Ishikawa (cell line): Measurements from ENCODE around the gene GRP.

Experiments
- CEBPB ChIP-seq: IDR thresholded peaks from 2 replicates; pipeline ENCODE4 v1.6.1; 2012
- CREB1 ChIP-seq: IDR thresholded peaks from 2 replicates; pipeline ENCODE4 v1.6.1; 2012; ENCODE audit warnings: low read depth
- EGR1 ChIP-seq: IDR thresholded peaks from 2 replicates; pipeline ENCODE4 v1.6.1; 2012
- EP300 ChIP-seq: IDR thresholded peaks from 2 replicates; pipeline ENCODE4 v1.6.1; 2012; ENCODE audit warnings: borderline replicate concordance
- FOXM1 ChIP-seq: IDR thresholded peaks from 2 replicates; pipeline ENCODE4 v1.6.1; 2012; ENCODE audit warnings: low read depth, borderline replicate concordance
- MAX ChIP-seq: IDR thresholded peaks from 2 replicates; pipeline ENCODE4 v1.6.1; 2012
- NFIC ChIP-seq: IDR thresholded peaks from 2 replicates; pipeline ENCODE4 v1.6.1; 2012
- RAD21 ChIP-seq: IDR thresholded peaks from 2 replicates; pipeline ENCODE4 v1.6.1; 2012; ENCODE audit warnings: low read depth
- TAF1 ChIP-seq: IDR thresholded peaks from 2 replicates; pipeline ENCODE4 v1.6.1; 2012; ENCODE audit warnings: low read depth, mild to moderate bottlenecking
- TCF12 ChIP-seq: IDR thresholded peaks from 2 replicates; pipeline ENCODE4 v1.6.1; 2012; ENCODE audit warnings: low read depth
- TEAD4 ChIP-seq: IDR thresholded peaks from 2 replicates; pipeline ENCODE4 v1.6.1; 2012
- USF1 ChIP-seq: IDR thresholded peaks from 2 replicates; pipeline ENCODE4 v1.6.1; 2012
- YY1 ChIP-seq: IDR thresholded peaks from 2 replicates; pipeline ENCODE4 v1.6.1; 2012; ENCODE audit warnings: low read depth
- ZBTB7A ChIP-seq: IDR thresholded peaks from 2 replicates; pipeline ENCODE4 v1.6.1; 2012; ENCODE audit warnings: low read depth
- TF ChIP-seq, protein P1 (sequence below): IDR thresholded peaks from 2 replicates; pipeline ENCODE4 v1.6.1; 2012; ENCODE audit warnings: low read depth, mild to moderate bottlenecking

The GRP gene

DNA sequence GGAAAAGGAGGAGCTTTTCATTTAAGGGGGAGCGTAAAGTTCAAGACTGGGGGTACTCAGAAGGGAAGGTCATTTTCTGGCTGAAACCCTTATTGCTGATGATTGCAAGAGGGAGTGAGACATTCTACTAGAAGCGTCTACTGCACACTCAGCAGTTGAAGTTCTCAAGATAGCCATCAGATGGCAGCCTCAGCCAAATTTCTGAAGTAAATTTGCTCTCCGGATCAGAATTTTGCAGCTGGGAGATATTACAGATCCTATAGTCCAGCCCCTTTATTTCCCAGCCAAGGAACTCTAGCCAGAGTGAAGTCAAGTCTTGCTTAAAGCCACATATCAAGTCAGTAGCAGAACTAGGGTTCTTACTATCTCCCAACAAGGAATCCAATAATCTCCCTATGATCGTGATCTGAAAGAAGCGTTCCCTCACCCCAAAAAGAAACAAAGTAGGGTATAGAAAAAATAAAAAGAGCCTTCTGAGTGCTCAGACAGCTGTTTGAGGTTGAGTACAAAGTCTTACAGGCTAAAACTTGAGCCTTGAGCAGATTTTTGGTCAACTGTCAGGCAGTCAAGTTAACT lies 29.3 kb downstream of the GRP start:
- no peak for TF ChIP-seq FOXM1
- peak; percentile 82 for TF ChIP-seq RAD21
- TF ChIP-seq MAX = no peak
- no peak for TF ChIP-seq ZBTB7A
- no peak for TF ChIP-seq TCF12
- no peak for TF ChIP-seq CEBPB
- no peak for TF ChIP-seq NFIC
- no peak for TF ChIP-seq USF1

GRCh38 chr18:59263661-59264060 lies 43.7 kb downstream of the GRP start:
- TF ChIP-seq CEBPB (no peak), EP300 (no peak), USF1 (no peak), TAF1 (no peak), CREB1 (no peak), EGR1 (no peak), NFIC (no peak)

- no peak for TF ChIP-seq CEBPB
- TF ChIP-seq CREB1 = no peak
- TF ChIP-seq EP300 = no peak
- TF ChIP-seq TAF1 = no peak
- TF ChIP-seq, protein P1, sequence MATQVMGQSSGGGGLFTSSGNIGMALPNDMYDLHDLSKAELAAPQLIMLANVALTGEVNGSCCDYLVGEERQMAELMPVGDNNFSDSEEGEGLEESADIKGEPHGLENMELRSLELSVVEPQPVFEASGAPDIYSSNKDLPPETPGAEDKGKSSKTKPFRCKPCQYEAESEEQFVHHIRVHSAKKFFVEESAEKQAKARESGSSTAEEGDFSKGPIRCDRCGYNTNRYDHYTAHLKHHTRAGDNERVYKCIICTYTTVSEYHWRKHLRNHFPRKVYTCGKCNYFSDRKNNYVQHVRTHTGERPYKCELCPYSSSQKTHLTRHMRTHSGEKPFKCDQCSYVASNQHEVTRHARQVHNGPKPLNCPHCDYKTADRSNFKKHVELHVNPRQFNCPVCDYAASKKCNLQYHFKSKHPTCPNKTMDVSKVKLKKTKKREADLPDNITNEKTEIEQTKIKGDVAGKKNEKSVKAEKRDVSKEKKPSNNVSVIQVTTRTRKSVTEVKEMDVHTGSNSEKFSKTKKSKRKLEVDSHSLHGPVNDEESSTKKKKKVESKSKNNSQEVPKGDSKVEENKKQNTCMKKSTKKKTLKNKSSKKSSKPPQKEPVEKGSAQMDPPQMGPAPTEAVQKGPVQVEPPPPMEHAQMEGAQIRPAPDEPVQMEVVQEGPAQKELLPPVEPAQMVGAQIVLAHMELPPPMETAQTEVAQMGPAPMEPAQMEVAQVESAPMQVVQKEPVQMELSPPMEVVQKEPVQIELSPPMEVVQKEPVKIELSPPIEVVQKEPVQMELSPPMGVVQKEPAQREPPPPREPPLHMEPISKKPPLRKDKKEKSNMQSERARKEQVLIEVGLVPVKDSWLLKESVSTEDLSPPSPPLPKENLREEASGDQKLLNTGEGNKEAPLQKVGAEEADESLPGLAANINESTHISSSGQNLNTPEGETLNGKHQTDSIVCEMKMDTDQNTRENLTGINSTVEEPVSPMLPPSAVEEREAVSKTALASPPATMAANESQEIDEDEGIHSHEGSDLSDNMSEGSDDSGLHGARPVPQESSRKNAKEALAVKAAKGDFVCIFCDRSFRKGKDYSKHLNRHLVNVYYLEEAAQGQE = no peak
These were observed 44.2 kb downstream of the GRP start for GRCh38 chr18:59264121-59264571.

DNA sequence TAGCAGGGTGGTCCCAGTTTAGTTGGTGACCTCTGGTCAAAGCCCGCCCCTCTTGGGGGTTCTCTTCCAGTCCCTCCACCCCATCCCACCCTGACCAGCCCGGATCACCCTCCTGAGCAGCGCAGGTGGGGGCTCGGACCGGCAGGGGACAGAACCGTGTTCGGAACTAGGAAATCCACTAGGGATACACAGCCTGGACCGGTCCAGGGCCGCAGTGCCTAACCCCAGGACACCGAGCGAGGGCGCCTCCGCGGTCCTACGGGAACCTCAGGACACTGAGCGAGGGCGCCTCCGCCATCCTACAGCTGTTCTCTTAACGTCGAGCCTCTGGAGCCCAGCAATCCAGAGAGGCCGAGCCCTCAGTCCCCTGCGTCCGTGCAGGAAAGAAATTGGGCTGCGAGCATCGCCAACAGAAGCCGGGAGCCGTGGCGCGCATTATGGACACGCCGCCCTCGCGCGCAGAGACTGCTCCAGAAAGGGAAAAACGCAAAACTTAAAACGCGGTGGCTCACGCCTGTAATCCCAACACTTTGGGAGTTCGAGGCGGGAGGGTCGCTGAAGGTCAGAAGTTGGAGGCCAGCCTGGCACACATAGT lies 44.8 kb downstream of the GRP start:
- TF ChIP-seq USF1 (no peak), RAD21 (no peak), YY1 (no peak), MAX (no peak), FOXM1 (no peak), ZBTB7A (no peak), CEBPB (no peak)
- TF ChIP-seq, protein P1 = no peak

- TF ChIP-seq CREB1 (no peak), ZBTB7A (no peak), CEBPB (peak; percentile 20; the same call in 1 of the 2 replicates), TAF1 (no peak)
These were observed 45.5 kb downstream of the GRP start for GRCh38 chr18:59265246-59265973.

DNA sequence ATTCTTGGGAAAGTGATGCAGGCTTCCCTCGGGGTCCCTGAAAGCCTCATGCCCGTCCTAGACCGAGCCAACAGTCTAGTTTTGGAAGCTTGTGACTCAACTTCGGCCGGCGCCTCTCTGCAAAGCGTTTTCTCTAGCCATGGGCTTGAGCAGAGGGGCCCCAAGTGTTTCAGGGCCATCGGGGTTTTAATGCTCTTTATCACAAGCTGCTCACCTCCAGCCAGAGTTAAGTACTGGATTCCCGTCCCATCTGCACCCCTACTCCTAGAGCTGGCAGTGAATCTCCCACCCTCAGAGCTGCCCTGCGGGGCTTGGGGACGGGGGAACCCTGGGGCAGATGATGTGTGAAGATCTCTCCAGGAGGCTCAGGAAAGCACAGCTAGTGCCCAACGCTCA lies 46.0 kb downstream of the GRP start:
- no peak for TF ChIP-seq TAF1
- TF ChIP-seq YY1 = no peak
- no peak for TF ChIP-seq FOXM1
- no peak for TF ChIP-seq CREB1
- TF ChIP-seq TCF12 = no peak
- TF ChIP-seq MAX = no peak
- TF ChIP-seq, protein P1 = no peak
- TF ChIP-seq ZBTB7A = no peak
- TF ChIP-seq NFIC = no peak
- no peak for TF ChIP-seq TEAD4
- no peak for TF ChIP-seq USF1
- TF ChIP-seq RAD21 = no peak
- no peak for TF ChIP-seq CEBPB
- TF ChIP-seq EP300 = no peak
- TF ChIP-seq EGR1 = no peak
